HUES48 (cell line): ENCODE data around the gene RHOU.

Experiments used
- H3K27ac ChIP-seq: one replicate; pipeline ENCODE4 v1.7.0; 2013; ENCODE audit warnings: low read depth, low read length, inconsistent platforms
- H3K27me3 ChIP-seq: 2 replicates; pipeline ENCODE4 v1.6.1; 2013; ENCODE audit warnings: mild to moderate bottlenecking, low read length; ENCODE audit not compliant: control insufficient read depth, insufficient read depth
- H3K36me3 ChIP-seq: 2 replicates; pipeline ENCODE4 v1.6.1; 2013; ENCODE audit warnings: low read length; ENCODE audit not compliant: control insufficient read depth, insufficient read depth
- H3K4me1 ChIP-seq: 2 replicates; pipeline ENCODE4 v1.6.1; 2013; ENCODE audit warnings: mild to moderate bottlenecking, low read length; ENCODE audit not compliant: control insufficient read depth, insufficient read depth
- H3K4me3 ChIP-seq: 2 replicates; pipeline ENCODE4 v1.5.1; 2013; ENCODE audit warnings: mild to moderate bottlenecking, low read depth, low read length
- H3K9ac ChIP-seq: 2 replicates; pipeline ENCODE4 v1.6.1; 2013; ENCODE audit warnings: mild to moderate bottlenecking, low read depth, low read length, moderate library complexity
- H3K9me3 ChIP-seq: 2 replicates; pipeline ENCODE4 v1.6.1; 2013; ENCODE audit warnings: low read length; ENCODE audit not compliant: control insufficient read depth, insufficient read depth

The RHOU gene

GRCh38 chr1:228737601-228738041 lies 2.3 kb downstream of the RHOU start:
- Histone ChIP-seq H3K9ac (no peak overlapping the region), H3K36me3 (no peaks in the 10 kb centered on the region), H3K4me3 (no peak overlapping the region), H3K9me3 (no peaks in the 10 kb centered on the region), H3K27me3 (peaks cover 43% of the 10 kb centered on the region), H3K4me1 (0 out of 2 replicates have a peak, but pooled peaks cover 3% of the 10 kb centered on the region), H3K27ac (no peak overlapping the region)

- no peak overlapping the region for H3K9ac ChIP-seq
- peaks cover 24% of the 10 kb centered on the region for H3K27me3 ChIP-seq
- 0 out of 2 replicates have a peak, but pooled peaks cover 3% of the 10 kb centered on the region for H3K4me1 ChIP-seq
- H3K27ac ChIP-seq, result no peak overlapping the region
- H3K9me3 ChIP-seq, result no peaks in the 10 kb centered on the region
- H3K36me3 ChIP-seq, result 0 out of 2 replicates have a peak, but pooled peaks cover 7% of the 10 kb centered on the region
- H3K4me3 ChIP-seq, result no peak overlapping the region
Measured at GRCh38 chr1:228739826-228740225, 4.5 kb downstream of the RHOU start.

- H3K4me1 ChIP-seq, result 0 out of 2 replicates have a peak, but pooled peaks cover 3% of the 10 kb centered on the region
Measured at GRCh38 chr1:228740543-228741317, 5.5 kb downstream of the RHOU start.

GRCh38 chr1:228742281-228742860 lies 7.1 kb downstream of the RHOU start:
- Histone ChIP-seq H3K4me1 (no peaks in the 10 kb centered on the region), H3K9ac (no peak overlapping the region), H3K4me3 (no peak overlapping the region), H3K9me3 (no peaks in the 10 kb centered on the region), H3K27me3 (peaks cover 5% of the 10 kb centered on the region), H3K36me3 (0 out of 2 replicates have a peak, but pooled peaks cover 7% of the 10 kb centered on the region), H3K27ac (no peak overlapping the region)

More at GRCh38 chr1:228740543-228741317, 5.5 kb downstream of the RHOU start:
- Histone ChIP-seq H3K36me3 (0 out of 2 replicates have a peak, but pooled peaks cover 7% of the 10 kb centered on the region), H3K4me3 (no peak overlapping the region), H3K27me3 (peaks cover 21% of the 10 kb centered on the region), H3K9ac (no peak overlapping the region), H3K9me3 (no peaks in the 10 kb centered on the region), H3K27ac (no peak overlapping the region)

- Histone ChIP-seq H3K4me3 (no peak overlapping the region), H3K27me3 (no peaks in the 10 kb centered on the region), H3K27ac (no peak overlapping the region), H3K9me3 (no peaks in the 10 kb centered on the region), H3K9ac (no peak overlapping the region), H3K4me1 (no peaks in the 10 kb centered on the region), H3K36me3 (0 out of 2 replicates have a peak, but pooled peaks cover 7% of the 10 kb centered on the region)
Measured at GRCh38 chr1:228743405-228743804, 8.1 kb downstream of the RHOU start.

GRCh38 chr1:228744356-228744755 lies 9.1 kb downstream of the RHOU start:
- no peak overlapping the region for H3K4me3 ChIP-seq
- no peak overlapping the region for H3K27ac ChIP-seq
- H3K36me3 ChIP-seq, result 0 out of 2 replicates have a peak, but pooled peaks cover 7% of the 10 kb centered on the region
- no peaks in the 10 kb centered on the region for H3K27me3 ChIP-seq
- no peak overlapping the region for H3K9ac ChIP-seq
- no peaks in the 10 kb centered on the region for H3K9me3 ChIP-seq
- H3K4me1 ChIP-seq, result no peaks in the 10 kb centered on the region

GRCh38 chr1:228744918-228745317 lies 9.6 kb downstream of the RHOU start:
- Histone ChIP-seq H3K4me3 (no peak overlapping the region), H3K9ac (no peak overlapping the region), H3K27ac (no peak overlapping the region), H3K9me3 (no peaks in the 10 kb centered on the region), H3K36me3 (0 out of 2 replicates have a peak, but pooled peaks cover 7% of the 10 kb centered on the region), H3K27me3 (no peaks in the 10 kb centered on the region), H3K4me1 (no peaks in the 10 kb centered on the region)

GRCh38 chr1:228745497-228745896 lies 10.2 kb downstream of the RHOU start:
- Histone ChIP-seq H3K4me1 (no peaks in the 10 kb centered on the region), H3K9ac (no peak overlapping the region), H3K4me3 (no peak overlapping the region)

GRCh38 chr1:228747301-228747935 lies 12.1 kb downstream of the RHOU start:
- H3K27me3 ChIP-seq, result no peaks in the 10 kb centered on the region
- no peak overlapping the region for H3K4me3 ChIP-seq
- no peak overlapping the region for H3K27ac ChIP-seq
- no peaks in the 10 kb centered on the region for H3K9me3 ChIP-seq
- H3K4me1 ChIP-seq, result no peaks in the 10 kb centered on the region
- H3K36me3 ChIP-seq, result 0 out of 2 replicates have a peak, but pooled peaks cover 7% of the 10 kb centered on the region
- no peak overlapping the region for H3K9ac ChIP-seq

More at GRCh38 chr1:228745497-228745896, 10.2 kb downstream of the RHOU start:
- Histone ChIP-seq H3K27ac (no peak overlapping the region), H3K36me3 (0 out of 2 replicates have a peak, but pooled peaks cover 7% of the 10 kb centered on the region), H3K27me3 (no peaks in the 10 kb centered on the region), H3K9me3 (no peaks in the 10 kb centered on the region)

GRCh38 chr1:228748029-228748428 lies 12.8 kb downstream of the RHOU start:
- Histone ChIP-seq H3K9ac (no peak overlapping the region), H3K27ac (no peak overlapping the region), H3K9me3 (no peaks in the 10 kb centered on the region), H3K4me1 (no peaks in the 10 kb centered on the region), H3K36me3 (0 out of 2 replicates have a peak, but pooled peaks cover 7% of the 10 kb centered on the region), H3K4me3 (no peak overlapping the region), H3K27me3 (no peaks in the 10 kb centered on the region)
